Activated naive CD4-positive, alpha-beta T cell treated with anti-CD3 and anti-CD28 coated beads, Interleukin-2, amount 10 ng/mL, durations not matched to agents 7 days and 5 days (primary cell): ENCODE measurements around the gene TMEM258.
A peak's percentile ranks its signal among the peaks of the same experiment; 100 is the strongest.

Source experiments
- CTCF ChIA-PET: fragments of 350-600 bp; sonication (Branson Sonifier 250); formaldehyde crosslinking; loops from one replicate; lab custom pipeline; 2021; ENCODE audit warnings: antibody characterized with exemption; lab: Charles Lee
- DNase-seq: peaks from one replicate; pipeline ENCODE4 v3.0.0-alpha.2; 2020
- H3K27ac Mint-ChIP-seq: one replicate; pipeline ENCODE4 v1.8.0; 2021; ENCODE audit warnings: mild to moderate bottlenecking, moderate library complexity, mixed read lengths
- H3K27me3 Mint-ChIP-seq: one replicate; pipeline ENCODE4 v1.8.0; 2021; ENCODE audit warnings: mild to moderate bottlenecking, mixed read lengths
- H3K36me3 Mint-ChIP-seq: one replicate; pipeline ENCODE4 v1.8.0; 2021; ENCODE audit warnings: mixed read lengths
- H3K4me1 Mint-ChIP-seq: one replicate; pipeline ENCODE4 v1.8.0; 2021; ENCODE audit warnings: mixed read lengths
- H3K4me3 Mint-ChIP-seq: one replicate; pipeline ENCODE4 v1.8.0; 2021; ENCODE audit warnings: mild to moderate bottlenecking, moderate library complexity, mixed read lengths
- H3K9me3 Mint-ChIP-seq: one replicate; pipeline ENCODE4 v1.8.0; 2021; ENCODE audit warnings: mixed read lengths

Gene TMEM258

GRCh38 chr11:61782299-61782698, 10.1 kb downstream of the TMEM258 start:
- Mint-ChIP-seq H3K27ac (no peak overlapping the region), H3K36me3 (peaks cover 7% of the 10 kb centered on the region)

GRCh38 chr11:61781585-61781984, 10.8 kb downstream of the TMEM258 start:
- H3K36me3 Mint-ChIP-seq: peaks cover 6% of the 10 kb centered on the region
- CTCF ChIA-PET: interaction anchor here (1.9 kb wide), 1 partner anchor 34 kb away, joined by 7 read pairs; no protein-coding TSS in a partner anchor

More at GRCh38 chr11:61782299-61782698, 10.1 kb downstream of the TMEM258 start:
- no peak for DNase-seq
- peaks cover 22% of the 10 kb centered on the region for H3K27me3 Mint-ChIP-seq
- CTCF ChIA-PET: interaction anchor here (1.0 to 1.1 kb wide), 2 partner anchors 15 to 35 kb away, joined by 4 to 5 read pairs; no protein-coding TSS in a partner anchor
- H3K4me3 Mint-ChIP-seq: no peak overlapping the region
- peaks cover 6% of the 10 kb centered on the region for H3K4me1 Mint-ChIP-seq
- H3K9me3 Mint-ChIP-seq: no peaks in the 10 kb centered on the region

GRCh38 chr11:61780581-61781162, 11.7 kb downstream of the TMEM258 start:
- peaks cover 5% of the 10 kb centered on the region for H3K36me3 Mint-ChIP-seq
- CTCF ChIA-PET: interaction anchor here (1.0 to 1.9 kb wide), 3 partner anchors 32 to 327 kb away, joined by 3 to 7 read pairs (median 3); no protein-coding TSS in a partner anchor
- H3K27ac Mint-ChIP-seq: no peak overlapping the region

More at GRCh38 chr11:61781585-61781984, 10.8 kb downstream of the TMEM258 start:
- no peak for DNase-seq
- Mint-ChIP-seq H3K27me3 (peaks cover 27% of the 10 kb centered on the region), H3K4me3 (no peak overlapping the region), H3K4me1 (peaks cover 13% of the 10 kb centered on the region), H3K9me3 (no peaks in the 10 kb centered on the region), H3K27ac (no peak overlapping the region)

GRCh38 chr11:61779666-61780525, 12.5 kb downstream of the TMEM258 start:
- Mint-ChIP-seq H3K4me3 (no peak overlapping the region), H3K9me3 (no peaks in the 10 kb centered on the region), H3K4me1 (peaks cover 17% of the 10 kb centered on the region), H3K27me3 (peaks cover 37% of the 10 kb centered on the region), H3K27ac (no peak overlapping the region), H3K36me3 (peaks cover 1% of the 10 kb centered on the region)
- DNase-seq: no peak
- CTCF ChIA-PET: interaction anchor here (0.8 to 1.9 kb wide), 7 partner anchors 8 to 328 kb away, joined by 3 to 7 read pairs (median 4); no protein-coding TSS in a partner anchor

More at GRCh38 chr11:61780581-61781162, 11.7 kb downstream of the TMEM258 start:
- Mint-ChIP-seq H3K4me3 (no peak overlapping the region), H3K9me3 (no peaks in the 10 kb centered on the region), H3K27me3 (peaks cover 32% of the 10 kb centered on the region), H3K4me1 (peaks cover 17% of the 10 kb centered on the region)
- no peak for DNase-seq

DNA sequence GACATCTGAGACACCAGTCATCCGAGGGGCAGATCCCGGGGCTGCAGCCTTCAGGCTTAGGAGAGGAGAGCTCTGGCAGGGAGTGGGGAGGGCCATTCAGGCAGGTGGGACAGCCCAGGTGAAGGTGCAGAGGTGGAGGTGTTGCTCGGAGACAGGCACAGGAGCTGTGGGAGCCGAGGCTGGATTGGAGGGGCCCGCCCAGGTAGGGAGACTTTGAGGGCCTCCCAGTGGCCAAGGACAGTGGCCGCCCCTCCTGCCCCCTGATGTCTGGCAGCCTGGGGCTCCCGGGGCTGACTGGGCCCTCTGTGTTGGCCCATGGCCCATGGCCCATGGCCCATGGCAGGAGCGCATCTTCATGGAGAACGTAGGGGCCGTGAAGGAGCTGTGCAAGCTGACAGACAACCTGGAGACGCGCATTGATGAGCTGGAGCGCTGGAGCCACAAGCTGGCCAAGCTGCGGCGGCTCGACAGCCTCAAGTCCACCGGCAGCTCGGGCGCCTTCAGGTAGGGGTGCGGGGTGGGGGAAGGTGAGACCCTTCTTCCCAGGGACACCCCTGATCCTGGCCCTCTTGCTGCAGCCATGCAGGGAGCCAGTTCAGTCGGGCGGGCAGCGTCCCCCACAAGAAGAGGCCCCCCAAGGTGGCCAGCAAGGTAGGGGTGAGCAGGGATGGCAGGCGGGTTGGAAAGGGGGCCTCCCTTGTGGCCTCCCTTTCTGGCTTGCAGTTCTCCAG, 13.3 kb downstream of the TMEM258 start:
- CTCF ChIA-PET: interaction anchor here (0.8 to 1.5 kb wide), 6 partner anchors 9 to 329 kb away, joined by 3 to 5 read pairs (median 4); no protein-coding TSS in a partner anchor
- Mint-ChIP-seq H3K27me3 (peaks cover 37% of the 10 kb centered on the region), H3K4me3 (no peak overlapping the region), H3K4me1 (peaks cover 22% of the 10 kb centered on the region), H3K27ac (no peak overlapping the region), H3K9me3 (no peaks in the 10 kb centered on the region), H3K36me3 (no peaks in the 10 kb centered on the region)
- DNase-seq: no peak

GRCh38 chr11:61778357-61778886, 14.0 kb downstream of the TMEM258 start:
- Mint-ChIP-seq H3K9me3 (no peaks in the 10 kb centered on the region), H3K27me3 (peaks cover 37% of the 10 kb centered on the region), H3K27ac (no peak overlapping the region), H3K4me1 (peaks cover 22% of the 10 kb centered on the region), H3K4me3 (peak overlapping the region; percentile 18), H3K36me3 (no peaks in the 10 kb centered on the region)
- no peak for DNase-seq
- CTCF ChIA-PET: interaction anchor here (1.2 to 1.5 kb wide), 2 partner anchors 11 to 31 kb away, joined by 3 to 5 read pairs; no protein-coding TSS in a partner anchor

DNA sequence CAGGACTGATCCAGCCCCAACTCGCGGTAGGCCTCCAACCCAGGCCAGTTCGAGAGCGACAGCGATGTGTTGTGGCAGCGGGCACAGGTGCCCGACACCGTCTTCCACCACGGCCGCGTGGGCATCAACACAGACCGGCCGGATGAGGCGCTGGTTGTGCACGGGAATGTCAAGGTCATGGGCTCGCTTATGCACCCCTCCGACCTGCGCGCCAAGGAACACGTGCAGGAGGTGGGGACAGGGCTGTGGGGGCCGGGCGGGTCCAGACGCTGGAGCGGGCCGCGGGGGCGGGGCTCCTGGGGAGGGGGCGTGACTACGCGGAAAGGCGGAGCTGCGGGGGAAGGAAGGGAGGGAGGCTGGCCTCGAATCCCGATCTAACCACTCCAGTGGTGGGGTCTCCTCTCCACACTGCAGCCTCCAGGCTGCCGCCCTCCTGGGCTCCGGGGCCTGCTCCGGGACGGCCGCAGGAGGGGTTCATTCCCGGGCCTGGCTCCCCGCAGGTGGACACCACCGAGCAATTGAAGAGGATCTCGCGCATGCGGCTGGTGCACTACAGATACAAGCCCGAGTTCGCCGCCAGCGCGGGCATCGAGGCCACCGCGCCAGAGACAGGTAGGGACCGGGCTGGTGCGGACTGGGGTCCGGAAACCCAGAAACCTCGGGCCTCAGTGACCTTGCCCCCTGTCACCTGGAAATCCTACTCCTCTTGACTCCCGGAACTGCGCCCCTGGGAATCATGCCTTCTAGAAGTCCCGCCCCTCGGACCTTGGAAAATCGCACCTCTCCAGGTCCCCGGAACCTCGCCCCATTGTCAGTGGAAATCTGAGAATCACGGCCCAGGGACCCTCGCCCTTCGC, 14.9 kb downstream of the TMEM258 start:
- no peak overlapping the region for H3K27ac Mint-ChIP-seq
- H3K9me3 Mint-ChIP-seq: no peaks in the 10 kb centered on the region
- H3K36me3 Mint-ChIP-seq: no peaks in the 10 kb centered on the region
- CTCF ChIA-PET: interaction anchor here (1.1 to 1.3 kb wide), 4 partner anchors 11 to 30 kb away, joined by 3 to 7 read pairs (median 4); no protein-coding TSS in a partner anchor
- peaks cover 37% of the 10 kb centered on the region for H3K27me3 Mint-ChIP-seq
- peaks cover 30% of the 10 kb centered on the region for H3K4me1 Mint-ChIP-seq
- peak overlapping the region; percentile 18 for H3K4me3 Mint-ChIP-seq
- DNase-seq: peak; percentile 79

DNA sequence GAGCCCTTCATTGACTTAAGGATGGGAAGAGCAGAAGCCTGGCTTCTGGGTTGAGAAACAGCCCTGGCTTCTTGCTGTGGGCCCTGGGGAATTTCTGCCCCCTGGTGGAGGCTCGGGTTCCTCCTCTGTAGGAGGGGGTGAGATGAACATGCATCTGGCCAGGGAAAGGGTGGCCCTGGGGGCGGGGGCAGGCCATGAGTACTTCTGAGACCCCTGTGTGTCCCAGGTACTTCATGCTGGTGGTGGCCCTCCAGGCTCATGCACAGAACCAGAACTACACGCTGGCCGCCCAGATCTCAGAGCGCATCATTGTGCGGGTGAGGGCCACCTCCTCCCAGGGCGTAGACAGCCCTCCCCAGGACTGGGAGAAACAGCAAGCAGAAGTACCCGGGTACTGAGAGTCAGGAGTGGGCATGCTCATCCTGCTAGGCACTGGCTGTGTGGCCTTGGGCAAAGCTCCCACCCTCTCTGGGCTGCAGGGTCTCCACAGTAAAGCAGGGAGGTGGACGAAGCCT, 15.8 kb downstream of the TMEM258 start:
- CTCF ChIA-PET: interaction anchor here (1.1 to 1.3 kb wide), 3 partner anchors 12 to 29 kb away, joined by 3 to 7 read pairs (median 5); no protein-coding TSS in a partner anchor
- Mint-ChIP-seq H3K27me3 (peaks cover 37% of the 10 kb centered on the region), H3K4me3 (peak overlapping the region; percentile 43), H3K36me3 (no peaks in the 10 kb centered on the region), H3K9me3 (no peaks in the 10 kb centered on the region), H3K4me1 (peaks cover 35% of the 10 kb centered on the region), H3K27ac (no peak overlapping the region)
- peak; percentile 81 for DNase-seq

DNA sequence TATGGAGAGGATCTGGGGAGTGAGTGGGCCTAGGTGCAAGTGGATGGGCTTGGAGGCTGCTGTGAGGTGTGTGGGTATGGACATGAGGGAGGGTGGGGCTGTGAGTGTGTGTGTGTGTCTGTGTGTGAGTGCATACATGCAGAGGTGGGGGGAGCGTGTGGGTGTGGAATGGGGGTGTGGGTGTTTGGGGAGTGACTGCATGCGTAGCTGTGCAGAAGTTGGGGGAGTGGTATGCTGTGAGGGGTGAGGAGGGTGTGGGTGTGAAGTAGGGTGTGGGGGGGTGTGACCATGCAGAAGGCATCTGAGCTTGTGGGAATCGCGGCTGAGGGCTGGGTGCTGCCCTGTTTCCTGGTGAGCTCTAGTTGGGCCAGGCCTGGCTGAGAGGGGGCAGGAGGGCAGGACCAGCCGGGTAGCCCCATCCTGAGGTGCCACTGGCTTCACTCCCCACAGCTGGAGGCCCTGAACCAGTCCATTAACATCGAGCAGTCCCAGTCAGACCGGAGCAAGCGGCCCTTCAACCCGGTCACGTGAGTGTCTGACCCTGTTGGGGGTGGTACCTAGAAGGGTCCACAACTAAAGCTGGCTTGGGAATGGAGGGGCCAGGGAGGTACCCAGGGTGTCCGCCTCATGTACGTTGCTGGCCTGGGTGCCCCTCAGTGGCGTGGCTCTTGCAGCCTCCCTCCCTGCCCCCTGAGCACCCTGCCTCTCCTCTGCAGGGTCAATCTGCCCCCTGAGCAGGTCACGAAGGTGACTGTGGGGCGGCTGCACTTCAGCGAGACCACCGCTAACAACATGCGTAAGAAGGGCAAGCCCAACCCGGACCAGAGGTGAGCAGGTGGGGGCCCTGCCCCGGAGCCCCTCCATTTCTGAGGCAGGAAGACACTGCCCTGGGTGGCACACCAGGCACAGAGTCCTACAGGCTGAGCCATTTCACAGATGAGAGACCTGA, 16.5 kb downstream of the TMEM258 start:
- DNase-seq: no peak
- Mint-ChIP-seq H3K27me3 (peaks cover 37% of the 10 kb centered on the region), H3K4me3 (peak overlapping the region; percentile 43), H3K36me3 (no peaks in the 10 kb centered on the region), H3K27ac (no peak overlapping the region), H3K4me1 (peaks cover 42% of the 10 kb centered on the region), H3K9me3 (no peaks in the 10 kb centered on the region)
- CTCF ChIA-PET: interaction anchor here (1.1 to 2.0 kb wide), 4 partner anchors 12 to 29 kb away, joined by 6 to 10 read pairs (median 8); no protein-coding TSS in a partner anchor

GRCh38 chr11:61775106-61775505, 17.3 kb downstream of the TMEM258 start:
- Mint-ChIP-seq H3K4me1 (peaks cover 44% of the 10 kb centered on the region), H3K27ac (no peak overlapping the region)
- CTCF ChIA-PET: interaction anchor here (1.4 to 2.0 kb wide), 3 partner anchors 13 to 28 kb away, joined by 6 to 10 read pairs (median 8); no protein-coding TSS in a partner anchor

GRCh38 chr11:61774411-61774810, 18.0 kb downstream of the TMEM258 start:
- H3K9me3 Mint-ChIP-seq: no peaks in the 10 kb centered on the region
- H3K27me3 Mint-ChIP-seq: peaks cover 34% of the 10 kb centered on the region
- no peaks in the 10 kb centered on the region for H3K36me3 Mint-ChIP-seq
- DNase-seq: no peak
- H3K27ac Mint-ChIP-seq: no peak overlapping the region
- peaks cover 44% of the 10 kb centered on the region for H3K4me1 Mint-ChIP-seq
- CTCF ChIA-PET: interaction anchor here (1.5 to 2.0 kb wide), 2 partner anchors 14 to 25 kb away, joined by 6 to 10 read pairs; no protein-coding TSS in a partner anchor
- no peak overlapping the region for H3K4me3 Mint-ChIP-seq

More at GRCh38 chr11:61775106-61775505, 17.3 kb downstream of the TMEM258 start:
- Mint-ChIP-seq H3K4me3 (no peak overlapping the region), H3K36me3 (no peaks in the 10 kb centered on the region), H3K27me3 (peaks cover 37% of the 10 kb centered on the region), H3K9me3 (no peaks in the 10 kb centered on the region)
- DNase-seq: no peak
